Bronchial epithelial cell (primary cell): ENCODE results near the gene ACACB. TPM values are rescaled to one million over a fixed set of nuclear protein-coding genes. Genes with fewer than 3 reads are reported as not detected.

Source experiments
- DNase-seq: peaks from one replicate; pipeline ENCODE4 v3.0.0-alpha.2; 2010; ENCODE audit warnings: low read depth
- FAIRE-seq: peaks from 2 replicates; lab custom pipeline; 2011; peaks lifted over from hg19 to GRCh38; lab: Jason Lieb, UNC
- H3K27me3 ChIP-seq: 2 replicates; pipeline ENCODE4 v1.5.1; 2011; ENCODE audit warnings: low read length; ENCODE audit not compliant: control insufficient read depth, insufficient read depth
- H3K36me3 ChIP-seq: 2 replicates; pipeline ENCODE4 v1.5.1; 2011; ENCODE audit warnings: low read length; ENCODE audit not compliant: control insufficient read depth, insufficient read depth
- H3K4me3 ChIP-seq: 2 replicates; pipeline ENCODE4 v1.5.1; 2011; ENCODE audit warnings: mild to moderate bottlenecking, low read depth, low read length, control low read depth
- total RNA-seq: library from RNA; depleted of rRNA; stranded (reverse); fragments of >200 nt; gene quantifications from 2 replicates; pipeline ENCODE4 v1.2.1, GENCODE V29; 2014
- TF ChIP-seq, protein P1 (sequence below): IDR thresholded peaks from 2 replicates; pipeline ENCODE4 v1.5.1; 2011; ENCODE audit warnings: mild to moderate bottlenecking, moderate library complexity, low read length, control low read depth, inconsistent platforms; ENCODE audit not compliant: insufficient read depth, severe bottlenecking

The ACACB gene
- total RNA-seq, 1 donor from 2014 or later = 0.79 TPM

DNA sequence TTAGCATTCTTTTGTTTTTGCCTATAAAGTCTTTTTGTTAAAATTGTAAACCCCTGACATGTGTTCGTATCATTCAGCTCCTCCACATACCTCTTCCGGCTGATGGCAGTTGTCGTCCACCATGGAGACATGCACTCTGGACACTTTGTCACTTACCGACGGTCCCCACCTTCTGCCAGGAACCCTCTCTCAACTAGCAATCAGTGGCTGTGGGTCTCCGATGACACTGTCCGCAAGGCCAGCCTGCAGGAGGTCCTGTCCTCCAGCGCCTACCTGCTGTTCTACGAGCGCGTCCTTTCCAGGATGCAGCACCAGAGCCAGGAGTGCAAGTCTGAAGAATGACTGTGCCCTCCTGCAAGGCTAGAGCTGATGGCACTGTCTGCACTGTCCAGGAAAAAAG is 30.8 kb upstream of the ACACB start:
- no peaks in the 10 kb centered on the region for H3K27me3 ChIP-seq
- no peak for DNase-seq
- TF ChIP-seq, protein P1, sequence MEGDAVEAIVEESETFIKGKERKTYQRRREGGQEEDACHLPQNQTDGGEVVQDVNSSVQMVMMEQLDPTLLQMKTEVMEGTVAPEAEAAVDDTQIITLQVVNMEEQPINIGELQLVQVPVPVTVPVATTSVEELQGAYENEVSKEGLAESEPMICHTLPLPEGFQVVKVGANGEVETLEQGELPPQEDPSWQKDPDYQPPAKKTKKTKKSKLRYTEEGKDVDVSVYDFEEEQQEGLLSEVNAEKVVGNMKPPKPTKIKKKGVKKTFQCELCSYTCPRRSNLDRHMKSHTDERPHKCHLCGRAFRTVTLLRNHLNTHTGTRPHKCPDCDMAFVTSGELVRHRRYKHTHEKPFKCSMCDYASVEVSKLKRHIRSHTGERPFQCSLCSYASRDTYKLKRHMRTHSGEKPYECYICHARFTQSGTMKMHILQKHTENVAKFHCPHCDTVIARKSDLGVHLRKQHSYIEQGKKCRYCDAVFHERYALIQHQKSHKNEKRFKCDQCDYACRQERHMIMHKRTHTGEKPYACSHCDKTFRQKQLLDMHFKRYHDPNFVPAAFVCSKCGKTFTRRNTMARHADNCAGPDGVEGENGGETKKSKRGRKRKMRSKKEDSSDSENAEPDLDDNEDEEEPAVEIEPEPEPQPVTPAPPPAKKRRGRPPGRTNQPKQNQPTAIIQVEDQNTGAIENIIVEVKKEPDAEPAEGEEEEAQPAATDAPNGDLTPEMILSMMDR = no peak
- H3K4me3 ChIP-seq = no peak overlapping the region
- H3K36me3 ChIP-seq = peaks cover 19% of the 10 kb centered on the region
- FAIRE-seq = no peak

DNA sequence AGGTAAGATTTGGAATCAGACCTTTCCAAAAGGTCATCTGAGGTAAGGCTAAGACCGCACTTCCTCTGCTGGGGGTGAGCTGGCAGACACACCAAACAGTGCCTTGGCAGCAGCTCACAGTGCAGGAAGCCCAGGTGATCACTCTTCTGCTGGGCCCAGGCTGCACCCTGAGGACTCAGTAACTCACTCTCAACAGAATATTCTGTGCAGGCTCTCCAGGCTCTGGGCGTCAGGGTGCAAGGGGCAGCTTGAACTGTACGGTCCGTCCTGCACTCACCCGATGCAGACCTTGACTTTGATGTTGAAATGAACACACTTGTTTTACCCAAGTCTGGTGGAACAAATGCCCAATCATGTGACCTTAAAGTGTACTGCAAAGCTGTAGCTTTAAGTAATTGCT is 29.1 kb upstream of the ACACB start:
- FAIRE-seq = no peak

GRCh38 chr12:109088818-109089217 is 27.6 kb upstream of the ACACB start:
- no peak for FAIRE-seq
- TF ChIP-seq, protein P1 = no peak
- peaks cover 15% of the 10 kb centered on the region for H3K36me3 ChIP-seq
- no peaks in the 10 kb centered on the region for H3K27me3 ChIP-seq
- DNase-seq = no peak
- no peak overlapping the region for H3K4me3 ChIP-seq

More for the DNA sequence above, 29.1 kb upstream of the ACACB start:
- TF ChIP-seq, protein P1 = no peak
- Histone ChIP-seq H3K4me3 (no peak overlapping the region), H3K27me3 (no peaks in the 10 kb centered on the region), H3K36me3 (peaks cover 19% of the 10 kb centered on the region)
- DNase-seq = no peak

DNA sequence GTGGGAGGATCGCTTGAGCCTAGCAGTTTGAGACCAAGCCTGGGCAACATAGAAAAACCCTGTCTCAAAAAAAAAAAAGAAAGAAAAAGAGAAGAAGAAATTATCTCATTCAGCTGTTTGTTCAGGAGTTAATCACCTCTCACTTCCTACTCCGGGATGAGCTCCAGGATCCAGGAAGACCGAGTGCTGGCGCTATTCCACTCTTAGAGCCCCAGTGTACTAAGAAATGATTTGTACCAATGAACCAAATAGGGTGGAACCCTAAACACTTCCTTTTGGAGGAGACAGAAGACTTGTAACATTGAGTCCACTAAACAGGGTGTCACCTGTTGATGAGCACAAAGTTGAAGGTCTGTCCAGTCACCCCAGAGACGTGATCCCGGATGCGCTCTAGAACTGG is 26.7 kb upstream of the ACACB start:
- DNase-seq (no peak), FAIRE-seq (no peak)
- Histone ChIP-seq H3K36me3 (peaks cover 15% of the 10 kb centered on the region), H3K4me3 (no peak overlapping the region), H3K27me3 (no peaks in the 10 kb centered on the region)
- TF ChIP-seq, protein P1 = no peak

DNA sequence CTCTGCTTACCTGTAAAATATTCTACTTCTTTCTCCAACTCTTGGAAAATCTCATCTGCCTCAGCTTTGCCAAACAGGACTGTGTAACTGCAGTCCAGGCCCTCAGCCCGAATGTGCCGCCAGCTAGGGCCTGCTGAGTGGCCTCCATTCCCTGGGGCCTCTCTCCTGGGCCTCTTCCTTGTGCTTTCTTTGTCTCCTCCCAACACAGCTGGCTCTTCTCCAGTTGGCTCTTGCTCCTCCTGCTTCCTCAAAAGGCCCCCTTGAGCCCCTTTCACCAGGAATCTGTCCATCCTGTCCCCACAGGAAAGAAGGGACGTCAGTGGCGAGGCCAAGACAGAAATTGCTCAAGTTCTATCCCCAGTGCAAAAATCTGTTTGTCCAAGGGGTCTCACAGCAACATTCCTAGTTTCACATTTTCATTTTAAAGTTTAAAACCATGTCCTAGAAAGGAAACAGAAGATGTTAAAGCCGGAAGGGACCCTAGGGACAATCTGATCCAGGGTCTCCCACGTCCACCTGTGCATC is 23.8 kb upstream of the ACACB start:
- FAIRE-seq = no peak

More for the DNA sequence above, 23.8 kb upstream of the ACACB start:
- TF ChIP-seq, protein P1 = no peak
- no peaks in the 10 kb centered on the region for H3K27me3 ChIP-seq
- H3K36me3 ChIP-seq = peaks cover 10% of the 10 kb centered on the region
- DNase-seq = no peak
- H3K4me3 ChIP-seq = peak overlapping the region; percentile 54
